SU-DHL-6 (cell line): ENCODE measurements around the gene PTPRK.
"Not testable (repeated sequence)": the region's sequence is repeated elsewhere in the genome, so short reads cannot be mapped to it uniquely, and the experiment has no call there.

Source experiments
- H2AFZ ChIP-seq: fragments of 200-600 bp; sonication (generic); 2 replicates; pipeline ENCODE4 v1.6.1; 2014; ENCODE audit warnings: low read depth, mild to moderate bottlenecking, moderate library complexity, mixed read lengths, antibody characterized with exemption, low read length; ENCODE audit not compliant: severe bottlenecking
- H3F3A ChIP-seq: fragments of 200-600 bp; shearing (Covaris generic); 2 replicates; pipeline ENCODE4 v1.6.0; 2016; ENCODE audit warnings: antibody characterized with exemption, mild to moderate bottlenecking; ENCODE audit not compliant: insufficient read depth
- H3K27ac ChIP-seq: fragments of 200-600 bp; sonication (generic); 2 replicates; pipeline ENCODE4 v1.5.1; 2016; ENCODE audit warnings: low read depth, mild to moderate bottlenecking, low read length, moderate library complexity, mixed read lengths
- H3K27me3 ChIP-seq: fragments of 200-600 bp; sonication (generic), shearing (Covaris generic); 2 replicates; pipeline ENCODE4 v1.6.0; 2014; ENCODE audit warnings: mild to moderate bottlenecking, low read length
- H3K36me3 ChIP-seq: fragments of 200-600 bp; sonication (generic); 2 replicates; pipeline ENCODE4 v1.6.1; 2014; ENCODE audit warnings: mild to moderate bottlenecking, low read length, mixed read lengths
- H3K4me2 ChIP-seq: fragments of 300-600, 200-600 bp; shearing (Covaris generic), sonication (generic); 2 replicates; pipeline ENCODE4 v1.6.0; 2014; ENCODE audit warnings: low read length, low read depth, mild to moderate bottlenecking; ENCODE audit not compliant: poor library complexity, severe bottlenecking
- H3K4me3 ChIP-seq: fragments of 200-600 bp; sonication (generic); 2 replicates; pipeline ENCODE4 v1.5.1; 2014; ENCODE audit warnings: antibody characterized with exemption, low read length, mild to moderate bottlenecking, mixed read lengths; ENCODE audit not compliant: insufficient read depth, poor library complexity, severe bottlenecking
- H3K79me2 ChIP-seq: fragments of 200-600 bp; sonication (generic); 2 replicates; pipeline ENCODE4 v1.6.1; 2014; ENCODE audit warnings: mild to moderate bottlenecking, low read length, moderate library complexity; ENCODE audit not compliant: insufficient read depth
- H3K9ac ChIP-seq: fragments of 200-600 bp; sonication (generic); 2 replicates; pipeline ENCODE4 v1.7.0; 2014; ENCODE audit warnings: mild to moderate bottlenecking, low read length
- H3K9me2 ChIP-seq: fragments of 200-600 bp; sonication (generic); replicated peaks from 2 replicates; pipeline ENCODE4 v1.6.1; 2014; ENCODE audit warnings: low read length; ENCODE audit not compliant: insufficient read depth
- H3K9me3 ChIP-seq: fragments of 200-600 bp; sonication (generic); 2 replicates; pipeline ENCODE4 v1.6.1; 2014; ENCODE audit warnings: low read length, mixed read lengths; ENCODE audit not compliant: insufficient read depth
- H4K20me1 ChIP-seq: fragments of 200-600 bp; sonication (generic); 2 replicates; pipeline ENCODE4 v1.6.1; 2014; ENCODE audit warnings: low read depth, mild to moderate bottlenecking, antibody characterized with exemption, low read length, moderate library complexity, mixed read lengths
- CTCF ChIP-seq: fragments of 200-600 bp; sonication (generic); IDR thresholded peaks from one replicate; pipeline ENCODE4 v1.5.1; 2017; ENCODE audit warnings: antibody characterized with exemption, mild to moderate bottlenecking, low read length, moderate library complexity; ENCODE audit not compliant: insufficient read depth, poor library complexity, severe bottlenecking
- EZH2phosphoT487 ChIP-seq: fragments of 200-600 bp; sonication (generic), shearing (Covaris generic); conservative IDR thresholded peaks from 2 replicates; pipeline ENCODE4 v1.6.1; 2018; ENCODE audit warnings: mild to moderate bottlenecking, antibody characterized with exemption, low read length, moderate library complexity, mixed read lengths

The PTPRK gene

GRCh38 chr6:128437685-128438084 is 82.7 kb downstream of the PTPRK start:
- Histone ChIP-seq H3K36me3 (no peaks in the 10 kb centered on the region), H2AFZ (no peak overlapping the region), H3K9me2 (no peaks in the 10 kb centered on the region), H3K4me3 (no peak overlapping the region), H3K4me2 (no peak overlapping the region), H3K27ac (no peak overlapping the region), H3K9ac (no peak overlapping the region), H3K79me2 (no peaks in the 10 kb centered on the region), H4K20me1 (no peaks in the 10 kb centered on the region), H3F3A (no peaks in the 10 kb centered on the region), H3K9me3 (no peaks in the 10 kb centered on the region), H3K27me3 (no peaks in the 10 kb centered on the region)
- no peak for TF ChIP-seq EZH2phosphoT487
- no peak for TF ChIP-seq CTCF

GRCh38 chr6:128434752-128435151 is 85.6 kb downstream of the PTPRK start:
- not testable (repeated sequence) for H3K4me3 ChIP-seq, H3K27ac ChIP-seq

GRCh38 chr6:128432394-128432793 is 88.0 kb downstream of the PTPRK start:
- no peaks in the 10 kb centered on the region for H3K27me3 ChIP-seq
- no peaks in the 10 kb centered on the region for H4K20me1 ChIP-seq
- H3K4me3 ChIP-seq = no peak overlapping the region
- H3F3A ChIP-seq = no peaks in the 10 kb centered on the region
- no peak overlapping the region for H2AFZ ChIP-seq
- no peak overlapping the region for H3K9ac ChIP-seq
- H3K79me2 ChIP-seq = no peaks in the 10 kb centered on the region
- H3K36me3 ChIP-seq = no peaks in the 10 kb centered on the region
- H3K4me2 ChIP-seq = no peak overlapping the region
- H3K27ac ChIP-seq = no peak overlapping the region
- H3K9me3 ChIP-seq = no peaks in the 10 kb centered on the region
- no peaks in the 10 kb centered on the region for H3K9me2 ChIP-seq
- TF ChIP-seq CTCF (no peak), EZH2phosphoT487 (no peak)

More at GRCh38 chr6:128434752-128435151, 85.6 kb downstream of the PTPRK start:
- not testable (repeated sequence) for H3K9me2 ChIP-seq, H3K27me3 ChIP-seq, H3K36me3 ChIP-seq, H4K20me1 ChIP-seq, H3K9me3 ChIP-seq, H3K4me2 ChIP-seq, H3K9ac ChIP-seq, H3K79me2 ChIP-seq, H3F3A ChIP-seq, H2AFZ ChIP-seq

- no peaks in the 10 kb centered on the region for H4K20me1 ChIP-seq
- no peak for TF ChIP-seq CTCF
- no peak for TF ChIP-seq EZH2phosphoT487
- H3K9me3 ChIP-seq = no peaks in the 10 kb centered on the region
- no peak overlapping the region for H3K4me2 ChIP-seq
- H3K9ac ChIP-seq = no peak overlapping the region
- H3K79me2 ChIP-seq = no peaks in the 10 kb centered on the region
- no peaks in the 10 kb centered on the region for H3K9me2 ChIP-seq
- no peak overlapping the region for H3K4me3 ChIP-seq
- H2AFZ ChIP-seq = no peak overlapping the region
- no peaks in the 10 kb centered on the region for H3K36me3 ChIP-seq
- no peaks in the 10 kb centered on the region for H3F3A ChIP-seq
- no peaks in the 10 kb centered on the region for H3K27me3 ChIP-seq
- H3K27ac ChIP-seq = no peak overlapping the region
Measured at GRCh38 chr6:128427139-128427538, 93.3 kb downstream of the PTPRK start.
